GM12864 (cell line): ENCODE data around the gene DBNDD1.
"Not testable (repeated sequence)": the region's sequence is repeated elsewhere in the genome, so short reads cannot be mapped to it uniquely, and the experiment has no call there.

ENCODE experiments used
- DNase-seq: peaks from one replicate; pipeline ENCODE4 v3.0.0-alpha.2; 2011; ENCODE audit warnings: low read depth
- H3K4me3 ChIP-seq: 2 replicates; pipeline ENCODE4 v1.5.1; 2011; ENCODE audit warnings: mild to moderate bottlenecking, low read depth, low read length, control low read depth
- TF ChIP-seq, protein P1 (sequence below): IDR thresholded peaks from 2 replicates; pipeline ENCODE4 v1.5.1; 2011; ENCODE audit warnings: low read depth, mild to moderate bottlenecking, moderate library complexity, low read length, control low read depth, inconsistent platforms; ENCODE audit errors: missing control alignments

Gene DBNDD1, protein sequence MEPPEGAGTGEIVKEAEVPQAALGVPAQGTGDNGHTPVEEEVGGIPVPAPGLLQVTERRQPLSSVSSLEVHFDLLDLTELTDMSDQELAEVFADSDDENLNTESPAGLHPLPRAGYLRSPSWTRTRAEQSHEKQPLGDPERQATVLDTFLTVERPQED

DNA sequence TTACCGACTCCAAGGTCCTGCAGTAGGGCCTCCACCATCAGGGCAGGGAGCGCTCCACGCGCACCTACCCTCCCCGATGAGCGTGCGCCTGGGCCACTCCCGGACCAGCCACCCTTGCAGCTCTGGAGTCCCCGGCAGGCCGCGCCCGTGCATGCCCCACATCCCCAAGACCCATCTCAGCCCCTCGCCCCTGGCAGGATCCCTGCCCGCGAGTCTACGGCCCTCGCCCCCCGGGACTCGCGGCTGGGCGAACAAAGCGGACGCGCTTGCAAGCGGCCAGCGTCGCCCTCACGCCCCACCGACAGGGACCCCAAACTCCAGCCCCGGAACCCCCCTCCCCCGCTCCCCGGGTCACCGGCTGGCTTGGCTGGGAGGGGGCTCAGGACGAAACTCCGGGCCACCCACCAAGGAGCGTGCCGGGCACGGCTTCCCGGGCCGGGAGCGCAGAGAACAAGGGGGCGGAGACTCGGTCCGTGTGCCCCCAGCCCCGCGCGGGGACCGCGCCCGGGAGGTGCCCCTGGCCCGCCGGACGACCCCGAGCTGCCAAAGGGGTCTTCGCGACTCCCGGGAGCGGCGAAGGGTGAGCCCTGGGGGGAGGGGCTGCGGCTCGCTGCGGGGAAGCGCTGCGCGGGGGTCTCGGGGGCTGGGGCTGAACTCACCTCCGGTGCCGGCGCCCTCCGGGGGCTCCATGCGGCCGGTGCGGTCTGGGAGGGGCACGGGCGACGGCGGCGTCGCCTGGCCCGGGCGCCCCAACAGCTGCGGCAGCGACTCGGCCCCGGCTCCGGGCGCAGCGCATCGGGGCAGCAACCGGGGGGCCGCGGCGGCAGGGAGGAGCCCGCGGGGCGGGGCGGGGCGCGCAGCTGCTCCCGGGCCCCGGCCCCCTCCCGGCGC lies at the start of gene DBNDD1:
Gene DBNDD1, minus strand, starts transcription at position 805 of the 891 bp plus-strand sequence. Its CDS starts 115 bp downstream, at position 690.
- peak within 1 kb of the TSS; percentile 47 for H3K4me3 ChIP-seq
- TF ChIP-seq, protein P1, sequence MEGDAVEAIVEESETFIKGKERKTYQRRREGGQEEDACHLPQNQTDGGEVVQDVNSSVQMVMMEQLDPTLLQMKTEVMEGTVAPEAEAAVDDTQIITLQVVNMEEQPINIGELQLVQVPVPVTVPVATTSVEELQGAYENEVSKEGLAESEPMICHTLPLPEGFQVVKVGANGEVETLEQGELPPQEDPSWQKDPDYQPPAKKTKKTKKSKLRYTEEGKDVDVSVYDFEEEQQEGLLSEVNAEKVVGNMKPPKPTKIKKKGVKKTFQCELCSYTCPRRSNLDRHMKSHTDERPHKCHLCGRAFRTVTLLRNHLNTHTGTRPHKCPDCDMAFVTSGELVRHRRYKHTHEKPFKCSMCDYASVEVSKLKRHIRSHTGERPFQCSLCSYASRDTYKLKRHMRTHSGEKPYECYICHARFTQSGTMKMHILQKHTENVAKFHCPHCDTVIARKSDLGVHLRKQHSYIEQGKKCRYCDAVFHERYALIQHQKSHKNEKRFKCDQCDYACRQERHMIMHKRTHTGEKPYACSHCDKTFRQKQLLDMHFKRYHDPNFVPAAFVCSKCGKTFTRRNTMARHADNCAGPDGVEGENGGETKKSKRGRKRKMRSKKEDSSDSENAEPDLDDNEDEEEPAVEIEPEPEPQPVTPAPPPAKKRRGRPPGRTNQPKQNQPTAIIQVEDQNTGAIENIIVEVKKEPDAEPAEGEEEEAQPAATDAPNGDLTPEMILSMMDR = no peak
- DNase-seq = no peak

DNA sequence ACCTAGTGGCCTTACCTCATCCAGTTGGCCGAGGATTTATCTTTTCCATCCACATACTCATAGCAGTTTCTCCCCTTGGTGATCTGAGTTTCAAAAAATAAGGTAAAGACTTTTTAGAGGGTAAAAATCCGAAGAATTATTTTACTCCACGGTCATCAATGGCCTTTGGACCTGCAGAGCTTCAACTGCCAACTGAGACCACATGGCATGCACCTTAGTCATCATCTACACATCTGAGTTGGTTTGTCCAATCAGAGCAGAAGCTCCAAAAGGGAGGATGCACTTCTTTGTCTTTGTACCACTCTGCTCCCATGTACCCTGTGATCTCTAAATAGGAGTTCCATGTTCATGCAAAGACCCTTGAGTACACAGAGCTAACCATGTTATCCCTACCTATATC lies 42.2 kb upstream of the DBNDD1 start:
- no peak for DNase-seq
- TF ChIP-seq, protein P1 = no peak

DNA sequence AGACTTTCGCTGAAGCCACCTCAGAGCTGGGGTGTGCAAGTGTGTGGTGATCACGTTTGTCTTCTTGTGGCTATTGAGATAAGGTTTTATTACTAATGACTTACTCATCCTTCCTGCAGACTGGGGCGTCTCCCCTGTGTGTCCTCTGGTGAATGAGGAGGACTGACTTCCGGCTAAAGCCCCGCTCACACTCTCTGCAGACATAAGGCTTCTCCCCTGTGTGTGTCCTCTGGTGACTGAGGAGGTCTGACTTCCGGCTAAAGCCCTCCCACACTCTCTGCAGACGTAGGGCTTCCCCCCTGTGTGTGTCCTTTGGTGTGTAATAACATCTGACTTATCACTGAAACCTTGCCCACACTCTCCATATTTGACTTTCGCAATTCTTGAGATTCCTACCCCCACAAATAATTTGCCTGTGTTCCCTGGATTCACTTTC lies 38.5 kb upstream of the DBNDD1 start:
- TF ChIP-seq, protein P1 = no peak
- DNase-seq = peak; percentile 31
- H3K4me3 ChIP-seq = no peak overlapping the region

More for the DNA sequence above, 42.2 kb upstream of the DBNDD1 start:
- no peak overlapping the region for H3K4me3 ChIP-seq

DNA sequence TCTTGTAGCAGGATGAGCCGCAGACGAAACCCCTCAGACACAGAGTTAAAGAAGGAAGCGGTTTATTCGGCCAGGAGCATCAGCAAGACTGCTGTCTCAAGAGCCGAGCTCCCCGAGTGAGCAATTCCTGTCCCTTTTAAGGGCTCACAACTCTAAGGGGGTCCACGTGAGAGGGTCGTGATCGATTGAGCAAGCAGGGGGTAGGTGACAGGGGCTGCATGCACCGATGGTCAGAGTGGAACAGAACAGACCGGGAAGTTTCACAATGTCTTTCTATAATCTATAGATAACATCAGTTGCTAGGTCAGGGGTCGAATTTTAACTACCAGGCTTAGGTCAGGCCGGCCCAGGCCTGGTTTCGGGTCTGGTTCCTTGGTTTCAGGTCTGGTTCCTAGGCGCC lies 37.3 kb upstream of the DBNDD1 start:
- DNase-seq, H3K4me3 ChIP-seq: not testable (repeated sequence)

DNA sequence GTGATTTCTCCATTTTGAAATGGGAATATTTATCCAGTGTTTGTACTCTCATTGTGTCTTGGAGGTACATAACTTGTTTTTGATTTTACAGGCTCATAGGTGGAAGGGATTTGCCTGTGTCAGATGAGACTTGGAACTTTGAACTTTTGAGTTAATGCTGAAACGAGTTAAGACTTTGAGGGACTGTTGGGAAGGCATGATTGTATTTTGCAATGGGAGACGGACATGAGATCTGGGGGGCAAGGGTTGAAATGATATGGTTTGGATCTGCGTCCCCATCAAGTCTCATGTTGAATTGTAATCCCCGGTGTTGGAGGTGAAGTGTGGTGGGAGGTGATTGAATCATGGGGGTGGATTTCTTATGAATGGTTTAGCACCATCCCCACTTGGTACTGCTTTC lies 36.1 kb upstream of the DBNDD1 start:
- DNase-seq = no peak
- TF ChIP-seq, protein P1 = no peak
- no peak overlapping the region for H3K4me3 ChIP-seq

DNA sequence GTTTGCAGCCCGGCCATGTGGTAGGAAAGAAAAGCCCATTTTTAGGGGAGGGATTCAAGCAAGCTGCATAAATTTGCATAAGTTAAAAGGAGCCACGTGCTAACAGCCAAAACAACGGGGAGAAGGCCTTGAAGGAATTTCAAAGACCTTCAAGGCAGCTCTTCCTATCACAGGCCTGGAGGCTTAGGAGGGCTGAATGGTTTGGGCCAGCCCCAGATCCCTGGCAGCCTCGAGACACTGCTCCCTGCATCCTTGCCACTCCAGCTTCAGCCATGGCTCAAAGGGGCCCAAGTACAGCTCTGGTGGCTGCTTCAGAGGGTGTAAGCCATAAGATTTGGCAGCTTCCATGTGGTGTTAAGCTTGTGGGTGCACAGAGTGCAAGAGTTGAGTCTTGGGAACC lies 35.3 kb upstream of the DBNDD1 start:
- TF ChIP-seq, protein P1 = no peak
- no peak overlapping the region for H3K4me3 ChIP-seq

DNA sequence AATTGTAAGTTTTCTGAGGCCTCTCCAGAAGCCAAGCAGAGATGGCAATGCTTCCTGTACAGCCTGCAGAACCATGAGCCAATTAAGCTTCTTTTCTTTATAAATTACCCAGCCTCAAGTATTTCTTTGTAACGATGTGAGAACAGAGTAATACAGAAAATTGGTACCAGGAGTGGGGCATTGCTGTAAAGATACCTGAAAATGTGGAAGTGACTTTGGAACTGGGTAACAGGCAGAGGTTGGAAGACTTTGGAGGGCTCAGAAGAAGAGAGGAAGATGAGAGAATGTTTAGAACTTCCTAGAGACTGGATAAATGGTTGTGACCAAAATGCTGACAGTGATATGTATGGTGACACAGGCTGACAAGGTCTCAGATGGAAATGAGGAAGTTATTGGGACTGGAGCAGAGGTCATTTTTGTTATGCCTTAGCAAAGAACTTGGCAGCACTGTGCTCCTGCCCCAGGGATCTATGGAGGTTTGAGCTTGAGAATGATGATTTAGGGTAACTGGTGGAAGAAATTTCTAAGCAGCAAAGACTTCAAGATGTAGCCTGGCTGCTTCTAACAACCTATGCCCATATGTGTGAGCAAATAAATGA lies 34.7 kb upstream of the DBNDD1 start:
- no peak for DNase-seq
- H3K4me3 ChIP-seq = no peak overlapping the region
- TF ChIP-seq, protein P1 = no peak

More for the DNA sequence above, 35.3 kb upstream of the DBNDD1 start:
- DNase-seq = no peak
